GM23338 (cell line): ENCODE measurements around the gene TMEM151B. TPM values are rescaled to one million over a fixed set of nuclear protein-coding genes. Genes with fewer than 3 reads are reported as not detected.
A peak's percentile ranks its signal among the peaks of the same experiment; 100 is the strongest.
"Not testable (repeated sequence)": the region's sequence is repeated elsewhere in the genome, so short reads cannot be mapped to it uniquely, and the experiment has no call there.

Source experiments
- ATAC-seq: fragments of 200-7000 bp; cut with Tn5 transposase; 3 replicates; pipeline ENCODE4 v1.9.1; 2020
- DNase-seq: peaks from one replicate; pipeline ENCODE4 v3.0.0-alpha.2; 2015; ENCODE audit warnings: low spot score
- H2AFZ ChIP-seq: fragments of 200-600 bp; sonication (generic); 2 replicates; pipeline ENCODE4 v1.8.0; 2016; ENCODE audit warnings: antibody characterized with exemption, mild to moderate bottlenecking, moderate library complexity
- H3F3A ChIP-seq: fragments of 200-600 bp; sonication (generic); replicated peaks from 2 replicates; pipeline ENCODE4 v1.8.0; 2017; ENCODE audit warnings: antibody characterized with exemption, mixed run types, low read depth
- H3K27ac ChIP-seq: fragments of 200-600 bp; sonication (generic); 2 replicates; pipeline ENCODE4 v1.6.1; 2016; ENCODE audit warnings: low read depth
- H3K27me3 ChIP-seq: fragments of 200-600 bp; sonication (generic); 2 replicates; pipeline ENCODE4 v1.8.0; 2016; ENCODE audit warnings: mild to moderate bottlenecking, mixed run types, moderate library complexity; ENCODE audit not compliant: insufficient read depth
- H3K36me3 ChIP-seq: fragments of 200-600 bp; sonication (generic); 2 replicates; pipeline ENCODE4 v1.8.0; 2016; ENCODE audit warnings: mild to moderate bottlenecking; ENCODE audit not compliant: insufficient read depth
- H3K4me1 ChIP-seq: fragments of 200-600 bp; sonication (generic); 2 replicates; pipeline ENCODE4 v1.8.0; 2016; ENCODE audit warnings: mild to moderate bottlenecking, moderate library complexity; ENCODE audit not compliant: insufficient read depth
- H3K4me2 ChIP-seq: fragments of 200-600 bp; sonication (generic); 2 replicates; pipeline ENCODE4 v1.7.1; 2017; ENCODE audit warnings: mixed run types
- H3K4me3 ChIP-seq: fragments of 200-600 bp; sonication (generic); 2 replicates; pipeline ENCODE4 v1.6.1; 2016; ENCODE audit warnings: mixed run types
- H3K79me2 ChIP-seq: fragments of 200-600 bp; sonication (generic); replicated peaks from 2 replicates; pipeline ENCODE4 v1.8.0; 2017; ENCODE audit warnings: mild to moderate bottlenecking; ENCODE audit not compliant: insufficient read depth
- H3K9me2 ChIP-seq: fragments of 200-600 bp; sonication (generic); 2 replicates; pipeline ENCODE4 v1.8.0; 2017; ENCODE audit not compliant: insufficient read depth
- H4K20me1 ChIP-seq: fragments of 200-600 bp; sonication (generic); replicated peaks from 2 replicates; pipeline ENCODE4 v1.8.0; 2017; ENCODE audit warnings: mild to moderate bottlenecking; ENCODE audit not compliant: insufficient read depth
- H3K27ac Mint-ChIP-seq: 2 replicates; pipeline ENCODE4 v1.8.0; 2020; ENCODE audit warnings: inconsistent platforms, mild to moderate bottlenecking, moderate library complexity, mixed read lengths
- H3K27me3 Mint-ChIP-seq: 3 replicates; pipeline ENCODE4 v1.8.0; 2022; ENCODE audit warnings: low read depth, mild to moderate bottlenecking, moderate library complexity, mixed read lengths, inconsistent platforms; ENCODE audit not compliant: insufficient read depth, poor library complexity
- H3K36me3 Mint-ChIP-seq: 3 replicates; pipeline ENCODE4 v1.8.0; 2021; ENCODE audit warnings: low read depth, mild to moderate bottlenecking, inconsistent platforms, moderate library complexity, mixed read lengths
- H3K4me1 Mint-ChIP-seq: 3 replicates; pipeline ENCODE4 v1.8.0; 2020; ENCODE audit warnings: mild to moderate bottlenecking, inconsistent platforms, mixed read lengths
- H3K4me3 Mint-ChIP-seq: 3 replicates; pipeline ENCODE4 v1.8.0; 2021; ENCODE audit warnings: moderate library complexity, mild to moderate bottlenecking, inconsistent platforms, mixed read lengths
- H3K9me3 Mint-ChIP-seq: 3 replicates; pipeline ENCODE4 v1.8.0; 2020; ENCODE audit warnings: moderate library complexity, mild to moderate bottlenecking, inconsistent platforms, mixed read lengths
- EZH2 ChIP-seq: fragments of 200-600 bp; sonication (generic); IDR thresholded peaks from one replicate; pipeline ENCODE4 v1.8.0; 2017; ENCODE audit warnings: antibody characterized with exemption, mild to moderate bottlenecking, low read depth; ENCODE audit not compliant: unreplicated experiment
- EZH2phosphoT487 ChIP-seq: fragments of 200-600 bp; sonication (generic); IDR thresholded peaks from one replicate; pipeline ENCODE4 v1.8.1; 2018; ENCODE audit warnings: antibody characterized with exemption; ENCODE audit not compliant: unreplicated experiment
- NANOG ChIP-seq: IDR thresholded peaks from 2 replicates; pipeline ENCODE4 v1.6.1; 2016; ENCODE audit warnings: antibody characterized with exemption, borderline replicate concordance
- STAT1 ChIP-seq: IDR thresholded peaks from one replicate; pipeline ENCODE4 v1.6.1; 2016; ENCODE audit warnings: antibody characterized with exemption; ENCODE audit not compliant: unreplicated experiment
- ZNF114 ChIP-seq: fragments of 250-450 bp; sonication (Bioruptor Pico); IDR thresholded peaks from 2 replicates; pipeline ENCODE4 v1.5.0; 2020; ENCODE audit warnings: mild to moderate bottlenecking, moderate library complexity
- ZNF331 ChIP-seq: fragments of 250-450 bp; sonication (Bioruptor Pico); IDR thresholded peaks from 2 replicates; pipeline ENCODE4 v1.5.0; 2020; ENCODE audit warnings: low read depth, mild to moderate bottlenecking, moderate library complexity
- polyA plus RNA-seq: library from polyadenylated mRNA; unstranded; fragments of >200 nt; fragmentation: Nextera tagmentation; extraction: Ambion mirVana; gene quantifications from 2 replicates; pipeline ENCODE4 v1.2.1, GENCODE V29; 2016
- total RNA-seq: library from RNA; depleted of rRNA; stranded (reverse); fragments of >200 nt; shearing (Covaris generic); gene quantifications from 2 replicates; pipeline ENCODE4 v1.2.3, GENCODE V29; 2014
- TF ChIP-seq, protein P1 (sequence below): IDR thresholded peaks from 2 replicates; pipeline ENCODE4 v1.6.1; 2016; ENCODE audit warnings: antibody characterized with exemption
- TF ChIP-seq, protein P2 (sequence below), 2 experiments: fragments of 200-600 bp in 1 of 2; sonication (generic) in 1 of 2; conservative IDR thresholded peaks; 2 replicates each; pipeline versions ENCODE4 v1.5.1 to v1.6.1; 2016 to 2017; ENCODE audit warnings: antibody characterized with exemption in 2 of 2, low read depth in 2 of 2, mild to moderate bottlenecking in 2 of 2, moderate library complexity in 1 of 2

TMEM151B gene
- total and polyA plus RNA-seq, 2 experiments from 2014 or later, result 0.91 to 14.6 TPM

DNA sequence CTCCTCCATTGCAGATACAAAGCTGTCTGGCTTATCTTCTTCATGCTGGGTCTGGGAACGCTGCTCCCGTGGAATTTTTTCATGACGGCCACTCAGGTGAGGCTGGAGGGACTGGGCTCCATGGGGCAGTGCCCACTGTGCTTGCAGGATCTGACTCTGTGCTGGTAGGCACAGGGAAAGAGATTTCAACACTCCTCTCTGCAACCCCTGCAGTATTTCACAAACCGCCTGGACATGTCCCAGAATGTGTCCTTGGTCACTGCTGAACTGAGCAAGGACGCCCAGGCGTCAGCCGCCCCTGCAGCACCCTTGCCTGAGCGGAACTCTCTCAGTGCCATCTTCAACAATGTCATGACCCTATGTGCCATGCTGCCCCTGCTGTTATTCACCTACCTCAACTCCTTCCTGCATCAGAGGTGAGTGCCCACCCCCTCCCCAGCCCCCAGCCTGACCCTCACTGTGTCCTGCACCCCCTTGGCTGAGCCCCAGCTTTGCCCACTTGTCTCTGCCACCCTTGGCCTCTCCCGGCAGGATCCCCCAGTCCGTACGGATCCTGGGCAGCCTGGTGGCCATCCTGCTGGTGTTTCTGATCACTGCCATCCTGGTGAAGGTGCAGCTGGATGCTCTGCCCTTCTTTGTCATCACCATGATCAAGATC, 40.7 kb upstream of the TMEM151B start:
- DNase-seq (no peak), ATAC-seq (no peak)
- H4K20me1 ChIP-seq, result peaks cover 39% of the 10 kb centered on the region
- Mint-ChIP-seq H3K27me3 (peaks cover 27% of the 10 kb centered on the region), H3K9me3 (no peaks in the 10 kb centered on the region; the same call in 2 of the 3 replicates), H3K36me3 (peaks cover 70% of the 10 kb centered on the region), H3K27ac (0 out of 2 replicates have a peak overlapping the region, but pooled peaks have one; percentile 62), H3K4me1 (peaks cover 57% of the 10 kb centered on the region), H3K4me3 (no peak overlapping the region)
- H2AFZ ChIP-seq, result no peak overlapping the region
- H3K9me2 ChIP-seq, result no peaks in the 10 kb centered on the region
- TF ChIP-seq NANOG (no peak), EZH2phosphoT487 (no peak)
- TF ChIP-seq, protein P1, sequence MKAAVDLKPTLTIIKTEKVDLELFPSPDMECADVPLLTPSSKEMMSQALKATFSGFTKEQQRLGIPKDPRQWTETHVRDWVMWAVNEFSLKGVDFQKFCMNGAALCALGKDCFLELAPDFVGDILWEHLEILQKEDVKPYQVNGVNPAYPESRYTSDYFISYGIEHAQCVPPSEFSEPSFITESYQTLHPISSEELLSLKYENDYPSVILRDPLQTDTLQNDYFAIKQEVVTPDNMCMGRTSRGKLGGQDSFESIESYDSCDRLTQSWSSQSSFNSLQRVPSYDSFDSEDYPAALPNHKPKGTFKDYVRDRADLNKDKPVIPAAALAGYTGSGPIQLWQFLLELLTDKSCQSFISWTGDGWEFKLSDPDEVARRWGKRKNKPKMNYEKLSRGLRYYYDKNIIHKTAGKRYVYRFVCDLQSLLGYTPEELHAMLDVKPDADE, result no peak
- no peaks in the 10 kb centered on the region for H3K27me3 ChIP-seq
- no peak overlapping the region for H3K4me3 ChIP-seq
- H3K4me2 ChIP-seq, result no peak overlapping the region
- peaks cover 30% of the 10 kb centered on the region for H3K4me1 ChIP-seq
- H3K79me2 ChIP-seq, result peaks cover 37% of the 10 kb centered on the region
- peaks cover 4% of the 10 kb centered on the region; the same call in 1 of the 2 replicates for H3K36me3 ChIP-seq
- no peak overlapping the region for H3K27ac ChIP-seq
- H3F3A ChIP-seq, result peaks cover 14% of the 10 kb centered on the region

DNA sequence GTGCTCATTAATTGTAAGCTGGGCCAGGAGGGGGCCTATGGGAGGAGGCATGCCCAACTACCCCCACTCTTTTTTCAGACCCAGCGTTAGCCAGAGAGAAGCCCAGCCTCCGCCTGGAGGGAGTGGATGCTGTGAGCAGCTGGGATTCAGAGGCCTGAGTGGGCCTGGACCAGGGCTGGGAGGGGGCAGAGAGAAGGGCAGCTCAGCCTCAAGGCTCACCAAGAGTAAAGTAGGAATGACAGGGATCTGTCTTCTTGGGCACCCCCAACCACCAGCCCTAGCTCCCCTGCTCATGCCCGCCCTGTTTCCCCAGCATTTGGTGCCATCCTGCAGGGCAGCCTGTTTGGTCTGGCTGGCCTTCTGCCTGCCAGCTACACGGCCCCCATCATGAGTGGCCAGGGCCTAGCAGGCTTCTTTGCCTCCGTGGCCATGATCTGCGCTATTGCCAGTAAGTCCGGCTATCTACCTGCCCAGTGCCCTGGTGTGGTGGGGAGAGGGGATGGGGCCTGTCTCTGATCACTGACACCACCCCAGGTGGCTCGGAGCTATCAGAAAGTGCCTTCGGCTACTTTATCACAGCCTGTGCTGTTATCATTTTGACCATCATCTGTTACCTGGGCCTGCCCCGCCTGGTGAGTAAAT, 40.1 kb upstream of the TMEM151B start:
- peaks cover 56% of the 10 kb centered on the region for H3K4me1 Mint-ChIP-seq
- H3K4me3 Mint-ChIP-seq, result no peak overlapping the region
- no peak for ATAC-seq
- H2AFZ ChIP-seq, result no peak overlapping the region
- H3K36me3 ChIP-seq, result peaks cover 4% of the 10 kb centered on the region; the same call in 1 of the 2 replicates
- peaks cover 32% of the 10 kb centered on the region for H4K20me1 ChIP-seq
- H3K4me1 ChIP-seq, result peaks cover 24% of the 10 kb centered on the region
- H3K9me2 ChIP-seq, result no peaks in the 10 kb centered on the region
- no peaks in the 10 kb centered on the region; the same call in 2 of the 3 replicates for H3K9me3 Mint-ChIP-seq
- H3K36me3 Mint-ChIP-seq, result peaks cover 70% of the 10 kb centered on the region
- no peak for TF ChIP-seq EZH2
- TF ChIP-seq STAT1, result no peak
- no peak for TF ChIP-seq EZH2phosphoT487
- TF ChIP-seq ZNF331 (CRISPR knock-in tag), result no peak
- TF ChIP-seq, protein P2, sequence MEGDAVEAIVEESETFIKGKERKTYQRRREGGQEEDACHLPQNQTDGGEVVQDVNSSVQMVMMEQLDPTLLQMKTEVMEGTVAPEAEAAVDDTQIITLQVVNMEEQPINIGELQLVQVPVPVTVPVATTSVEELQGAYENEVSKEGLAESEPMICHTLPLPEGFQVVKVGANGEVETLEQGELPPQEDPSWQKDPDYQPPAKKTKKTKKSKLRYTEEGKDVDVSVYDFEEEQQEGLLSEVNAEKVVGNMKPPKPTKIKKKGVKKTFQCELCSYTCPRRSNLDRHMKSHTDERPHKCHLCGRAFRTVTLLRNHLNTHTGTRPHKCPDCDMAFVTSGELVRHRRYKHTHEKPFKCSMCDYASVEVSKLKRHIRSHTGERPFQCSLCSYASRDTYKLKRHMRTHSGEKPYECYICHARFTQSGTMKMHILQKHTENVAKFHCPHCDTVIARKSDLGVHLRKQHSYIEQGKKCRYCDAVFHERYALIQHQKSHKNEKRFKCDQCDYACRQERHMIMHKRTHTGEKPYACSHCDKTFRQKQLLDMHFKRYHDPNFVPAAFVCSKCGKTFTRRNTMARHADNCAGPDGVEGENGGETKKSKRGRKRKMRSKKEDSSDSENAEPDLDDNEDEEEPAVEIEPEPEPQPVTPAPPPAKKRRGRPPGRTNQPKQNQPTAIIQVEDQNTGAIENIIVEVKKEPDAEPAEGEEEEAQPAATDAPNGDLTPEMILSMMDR (conservative IDR thresholded peaks at IDR 0.05; ENCODE audit: low read depth in 2 of 2), result no peak
- no peak for TF ChIP-seq ZNF114
- no peak overlapping the region for H3K27ac ChIP-seq
- no peaks in the 10 kb centered on the region for H3K27me3 ChIP-seq
- no peak overlapping the region for H3K4me2 ChIP-seq
- H3K27me3 Mint-ChIP-seq, result peaks cover 24% of the 10 kb centered on the region
- peaks cover 16% of the 10 kb centered on the region for H3F3A ChIP-seq
- no peak overlapping the region for H3K4me3 ChIP-seq
- peaks cover 30% of the 10 kb centered on the region for H3K79me2 ChIP-seq
- DNase-seq, result no peak
- 0 out of 2 replicates have a peak overlapping the region, but pooled peaks have one; percentile 62 for H3K27ac Mint-ChIP-seq

DNA sequence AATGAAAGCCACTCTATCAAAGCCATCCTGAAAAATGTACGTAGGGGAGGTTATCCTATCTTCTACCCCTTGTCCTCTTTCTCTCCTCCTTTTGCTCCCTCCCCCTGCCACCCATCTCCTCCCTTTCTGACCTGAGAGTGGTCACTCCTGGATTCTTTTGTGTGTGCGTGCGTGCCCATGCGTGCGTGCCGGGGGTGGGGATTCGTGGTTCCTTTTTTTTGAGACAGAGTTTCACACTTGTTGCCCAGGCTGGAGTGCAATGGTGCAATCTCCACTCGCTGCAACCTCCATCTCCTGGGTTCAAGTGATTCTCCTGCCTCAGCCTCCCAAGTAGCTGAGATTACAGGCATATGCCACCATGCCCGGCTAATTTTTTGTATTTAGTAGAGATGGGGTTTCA, 38.8 kb upstream of the TMEM151B start:
- H3K27ac Mint-ChIP-seq, DNase-seq, H3K4me3 ChIP-seq, ATAC-seq, H3K27ac ChIP-seq, H3K27me3 ChIP-seq, H3K4me3 Mint-ChIP-seq, H2AFZ ChIP-seq, H3K9me2 ChIP-seq, H3K4me2 ChIP-seq, H3K9me3 Mint-ChIP-seq, H3K36me3 ChIP-seq: not testable (repeated sequence)
- peaks cover 56% of the 10 kb centered on the region for H3K4me1 Mint-ChIP-seq
- peaks cover 23% of the 10 kb centered on the region for H3F3A ChIP-seq
- peaks cover 82% of the 10 kb centered on the region for H3K36me3 Mint-ChIP-seq
- peaks cover 11% of the 10 kb centered on the region; the same call in 1 of the 2 replicates for H3K4me1 ChIP-seq
- peaks cover 21% of the 10 kb centered on the region for H3K27me3 Mint-ChIP-seq
- H4K20me1 ChIP-seq, result peaks cover 21% of the 10 kb centered on the region
- peaks cover 18% of the 10 kb centered on the region for H3K79me2 ChIP-seq
